Right cardiac atrium (tissue), 5 donors: ENCODE data around the gene SLC25A22. TPM values are rescaled to one million over a fixed set of nuclear protein-coding genes. Genes with fewer than 3 reads are reported as not detected.
A peak's percentile ranks its signal among the peaks of the same experiment; 100 is the strongest.

Experiments used
- ATAC-seq, 2 donors: fragments of 200-7000 bp; cut with Tn5 transposase; one replicate each; pipeline versions ENCODE4 v1.8.0 to v1.9.1; 2020; ENCODE audit warnings: moderate library complexity in 2 of 2, mild to moderate bottlenecking in 1 of 2
- DNase-seq, 3 donors: peaks; one replicate each; pipeline ENCODE4 v3.0.0-alpha.2; 2020
- H3K27ac ChIP-seq: one replicate; pipeline ENCODE4 v1.5.1; 2013; ENCODE audit warnings: mild to moderate bottlenecking, low read length, control low read depth, moderate library complexity
- H3K27me3 ChIP-seq: one replicate; pipeline ENCODE4 v1.6.1; 2013; ENCODE audit not compliant: control insufficient read depth, insufficient read depth
- H3K4me1 ChIP-seq: one replicate; pipeline ENCODE4 v1.6.1; 2013; ENCODE audit warnings: low read length; ENCODE audit not compliant: control insufficient read depth, insufficient read depth
- H3K4me3 ChIP-seq: one replicate; pipeline ENCODE4 v1.5.1; 2013; ENCODE audit warnings: low read length, control low read depth
- H3K9me3 ChIP-seq: one replicate; pipeline ENCODE4 v1.6.1; 2013; ENCODE audit warnings: low read length; ENCODE audit not compliant: control insufficient read depth
- WGBS: extraction: QIAGEN DNeasy Blood & Tissue Kit; methylation state at CpG from one replicate; pipeline ENCODE4 v1.1.7; 2013; 5-methylcytosine and 5-hydroxymethylcytosine counted together
- intact Hi-C, 4 donors: fragments of 100-400 bp; cut with DNase I; formaldehyde crosslinking; loops; one replicate each; pipeline versions ENCODE4 v1.11.0 to v1.14.0; 2022 to 2023
- long read RNA-seq, 4 donors: library from polyadenylated mRNA; unstranded; transcript quantifications; one replicate each; pipeline ENCODE4 v2.0.0, GENCODE V29; 2020 to 2021
- polyA plus RNA-seq: library from polyadenylated mRNA; stranded (reverse); fragments of 200-250 nt; gene quantifications from one replicate; pipeline ENCODE4 v1.2.3, GENCODE V29; 2013
- total RNA-seq, 4 donors: library from RNA; stranded (reverse); fragmentation: NEBNext Ultra II Directional; extraction: Animal tissue kit (Norgen Biotek cat#: 25700); gene quantifications; one replicate each; pipeline ENCODE4 v1.2.1, GENCODE V29; 2021
- donor health status: healthy with polysubstance abuse.
- donor health status: DM: no; HTN: yes; CAD: no.
- donor health status: DM: no; HTN: no; CAD: no.
- donor health status: DM: no; HTN: yes; CAD: no; lungs with severe emphysema.
- donor health status: DM: yes; HTN: yes; CAD: no.

Gene SLC25A22
- total RNA-seq (1 to 10 TPM; 3.8 to 9.0 (median 6.5) TPM), polyA plus RNA-seq (4.1 TPM)
- long read RNA-seq, donor 1, partial matches to known transcripts = 1 of 13 reads
- long read RNA-seq, donor 1, other reads (novel, unspliced or antisense) = 6 of 13 reads
- long read RNA-seq, donor 2, partial matches to known transcripts = 2 of 7 reads
- long read RNA-seq, donor 2, other reads (novel, unspliced or antisense) = 1 of 7 reads
- long read RNA-seq, donor 3, transcript SLC25A22-228 (10 exons, 2,692 nt) = major isoform, 11 of 27 reads
- long read RNA-seq, donor 3, partial matches to known transcripts = 6 of 27 reads
- long read RNA-seq, donor 3, other reads (novel, unspliced or antisense) = 6 of 27 reads
- long read RNA-seq, donor 4, partial matches to known transcripts = 1 of 7 reads
- long read RNA-seq, donor 4, other reads (novel, unspliced or antisense) = 1 of 7 reads

- peak; percentile 80 to 93 (median 93) for DNase-seq
- 4% methylated on average over 69 of the region's 69 CpGs for WGBS
- no peaks in the 10 kb centered on the region for H3K9me3 ChIP-seq
- no peaks in the 10 kb centered on the region for H3K27me3 ChIP-seq
- H3K4me1 ChIP-seq = peaks cover 6% of the 10 kb centered on the region
- peak; percentile 59 to 61 for ATAC-seq
- peak within 1 kb of the TSS; percentile 26 for H3K27ac ChIP-seq
- intact Hi-C loops = no loop called here
- H3K4me3 ChIP-seq = peak within 1 kb of the TSS; percentile 66
Measured at GRCh38 chr11:798093-798713, at the start of gene SLC25A22. SLC25A22 (minus strand) TSS chr11:798281; CDS start chr11:795006, 3,275 bp downstream.

- Histone ChIP-seq H3K27me3 (no peaks in the 10 kb centered on the region), H3K4me3 (no peak overlapping the region), H3K4me1 (peaks cover 9% of the 10 kb centered on the region), H3K9me3 (no peaks in the 10 kb centered on the region), H3K27ac (no peak overlapping the region)
- WGBS = 84% methylated on average over 18 of the region's 18 CpGs
- intact Hi-C loops = loop anchor here in 2 of 4 donors (2.0 kb wide), 1 partner anchor 203 kb away; no protein-coding TSS in a partner anchor
- DNase-seq = no peak
- ATAC-seq = no peak
Measured at GRCh38 chr11:847876-848275, 49.8 kb upstream of the SLC25A22 start.

GRCh38 chr11:846496-847098, 48.5 kb upstream of the SLC25A22 start:
- Histone ChIP-seq H3K9me3 (no peaks in the 10 kb centered on the region), H3K27me3 (no peaks in the 10 kb centered on the region), H3K4me1 (peaks cover 9% of the 10 kb centered on the region), H3K4me3 (no peak overlapping the region), H3K27ac (no peak overlapping the region)
- ATAC-seq (no peak), DNase-seq (no peak)
- 67% methylated on average over 11 of the region's 11 CpGs for WGBS
- intact Hi-C loops = no loop called here

GRCh38 chr11:845872-846495, 47.9 kb upstream of the SLC25A22 start:
- no peaks in the 10 kb centered on the region for H3K9me3 ChIP-seq
- ATAC-seq (no peak), DNase-seq (peak in 1 of 3 donors; percentile 79)
- H3K4me1 ChIP-seq = peaks cover 12% of the 10 kb centered on the region
- WGBS = 38% methylated on average over 8 of the region's 8 CpGs
- no peak overlapping the region for H3K4me3 ChIP-seq
- H3K27ac ChIP-seq = no peak overlapping the region
- H3K27me3 ChIP-seq = no peaks in the 10 kb centered on the region
- intact Hi-C loops = no loop called here

GRCh38 chr11:844693-845644, 46.9 kb upstream of the SLC25A22 start:
- H3K27me3 ChIP-seq = no peaks in the 10 kb centered on the region
- H3K27ac ChIP-seq = peak overlapping the region; percentile 93
- 20% methylated on average over 30 of the region's 31 CpGs for WGBS
- intact Hi-C loops = no loop called here
- H3K9me3 ChIP-seq = no peaks in the 10 kb centered on the region
- H3K4me1 ChIP-seq = peaks cover 15% of the 10 kb centered on the region
- peak overlapping the region; percentile 51 for H3K4me3 ChIP-seq
- DNase-seq (peak; percentile 93 to 97 (median 97)), ATAC-seq (peak; percentile 66 to 70)

- Histone ChIP-seq H3K9me3 (no peaks in the 10 kb centered on the region), H3K4me3 (peak overlapping the region; percentile 86), H3K27ac (peak overlapping the region; percentile 93), H3K4me1 (peaks cover 15% of the 10 kb centered on the region), H3K27me3 (no peaks in the 10 kb centered on the region)
- 3% methylated on average over 25 of the region's 25 CpGs for WGBS
- peak; percentile 95 to 98 (median 97) for DNase-seq
- peak; percentile 63 to 68 for ATAC-seq
- intact Hi-C loops = no loop called here
Measured at GRCh38 chr11:843818-844692, 46.0 kb upstream of the SLC25A22 start.

GRCh38 chr11:843086-843734, 45.1 kb upstream of the SLC25A22 start:
- Histone ChIP-seq H3K4me3 (peak overlapping the region; percentile 86), H3K9me3 (no peaks in the 10 kb centered on the region), H3K27me3 (no peaks in the 10 kb centered on the region), H3K27ac (peak overlapping the region; percentile 93), H3K4me1 (peaks cover 12% of the 10 kb centered on the region)
- intact Hi-C loops = no loop called here
- ATAC-seq (no peak), DNase-seq (no peak)
- under 1% methylated on average over 52 of the region's 53 CpGs for WGBS

- peaks cover 12% of the 10 kb centered on the region for H3K4me1 ChIP-seq
- H3K27ac ChIP-seq = peak within 1 kb of the TSS; percentile 95
- under 1% methylated on average over 87 of the region's 87 CpGs for WGBS
- H3K27me3 ChIP-seq = no peaks in the 10 kb centered on the region
- no peaks in the 10 kb centered on the region for H3K9me3 ChIP-seq
- H3K4me3 ChIP-seq = peak within 1 kb of the TSS; percentile 86
- ATAC-seq (peak; percentile 30 to 38), DNase-seq (peak; percentile 91 to 96 (median 96))
- intact Hi-C loops = no loop called here
Measured at GRCh38 chr11:842370-843002, 44.4 kb upstream of the SLC25A22 start, which contains the start of the genes POLR2L and TSPAN4. POLR2L (minus strand) TSS chr11:842529; CDS start chr11:842508, 21 bp downstream. TSPAN4 (plus strand) TSS chr11:842852; CDS start chr11:850305, 7,453 bp downstream.
